Globus pallidus (tissue), 1 donor: ENCODE data around the gene HLCS.

Experiments
- DNase-seq: peaks from one replicate; pipeline ENCODE4 v3.0.0-alpha.2; 2015; ENCODE audit warnings: low spot score

Gene HLCS

GRCh38 chr21:36776981-36777617 is 189.4 kb downstream of the HLCS start:
- peak; percentile 58 for DNase-seq

DNA sequence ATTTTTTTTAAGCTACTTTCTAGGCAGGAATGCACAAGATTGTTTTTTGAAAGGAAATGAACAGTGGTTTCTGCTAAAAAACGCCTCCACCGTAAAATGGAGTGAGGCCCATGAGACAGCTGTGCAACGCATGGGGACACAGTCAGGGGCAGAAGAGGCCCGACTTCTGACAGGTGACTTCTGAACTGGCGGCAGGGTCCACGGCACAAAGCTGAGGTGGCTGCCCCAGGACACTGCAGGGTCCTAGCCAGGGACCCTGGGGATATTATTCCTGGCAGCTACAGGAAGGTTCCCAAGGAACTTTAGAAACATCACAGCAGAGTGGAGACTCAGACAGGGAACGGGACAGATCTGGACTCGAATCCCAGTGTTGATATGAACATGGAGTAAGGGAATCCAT is 192.5 kb downstream of the HLCS start:
- DNase-seq: no peak

DNA sequence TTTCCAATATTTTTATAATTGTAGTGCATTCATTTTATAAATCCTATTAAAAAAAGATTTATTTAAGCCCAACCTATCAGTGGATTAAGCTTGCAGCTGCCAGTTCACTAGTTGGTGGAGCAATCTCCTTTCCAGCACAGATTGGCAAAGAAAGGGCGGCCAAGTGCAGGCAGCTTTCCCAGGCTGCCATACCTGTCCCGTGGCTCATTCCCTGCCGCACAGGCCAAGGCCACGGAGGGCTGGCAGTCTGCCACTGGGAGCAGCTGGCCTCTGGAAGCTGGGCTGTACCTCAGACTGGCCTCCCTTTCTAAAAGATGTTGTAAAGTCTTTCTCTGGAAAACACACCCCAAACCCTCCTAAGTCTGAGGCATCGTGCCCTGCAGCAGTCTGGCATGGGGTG is 193.4 kb downstream of the HLCS start:
- no peak for DNase-seq

DNA sequence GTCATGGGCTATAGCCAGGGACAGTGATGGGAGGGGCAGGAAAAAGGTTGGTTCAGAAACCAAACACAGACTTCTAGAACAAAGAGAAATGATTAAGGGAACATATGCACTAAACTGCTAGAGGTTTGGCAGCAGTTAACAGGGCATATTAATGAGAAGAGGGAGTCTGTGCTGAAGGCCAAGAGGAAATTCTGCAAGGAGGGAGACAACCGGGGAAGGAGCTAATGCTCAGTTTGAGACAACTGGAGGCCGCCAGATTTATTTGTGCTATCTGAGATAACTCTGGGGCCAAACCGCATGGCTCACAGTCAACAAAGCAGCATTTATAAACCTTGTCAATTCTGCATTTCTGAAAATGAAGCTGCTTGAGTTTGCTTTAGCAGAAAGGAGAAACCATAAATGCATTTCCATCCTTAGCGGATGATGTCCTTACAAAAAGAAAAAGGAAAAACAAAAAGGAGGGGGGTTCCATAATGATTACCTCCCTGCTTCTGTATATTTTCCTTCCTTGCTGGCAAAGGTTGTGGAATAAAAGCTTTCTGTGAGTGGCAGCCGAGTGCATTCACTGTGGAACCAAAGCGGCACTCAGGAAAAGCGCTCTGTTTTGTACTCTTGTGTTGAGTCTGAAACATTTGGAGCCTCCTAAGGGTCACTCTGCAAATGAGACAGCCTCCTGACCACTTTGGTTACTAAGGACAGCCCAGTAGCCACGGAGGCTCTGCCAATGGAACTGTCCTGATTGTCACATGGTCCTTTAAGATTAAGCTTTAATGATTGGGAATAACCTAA is 197.2 kb downstream of the HLCS start:
- DNase-seq: peak; percentile 59

DNA sequence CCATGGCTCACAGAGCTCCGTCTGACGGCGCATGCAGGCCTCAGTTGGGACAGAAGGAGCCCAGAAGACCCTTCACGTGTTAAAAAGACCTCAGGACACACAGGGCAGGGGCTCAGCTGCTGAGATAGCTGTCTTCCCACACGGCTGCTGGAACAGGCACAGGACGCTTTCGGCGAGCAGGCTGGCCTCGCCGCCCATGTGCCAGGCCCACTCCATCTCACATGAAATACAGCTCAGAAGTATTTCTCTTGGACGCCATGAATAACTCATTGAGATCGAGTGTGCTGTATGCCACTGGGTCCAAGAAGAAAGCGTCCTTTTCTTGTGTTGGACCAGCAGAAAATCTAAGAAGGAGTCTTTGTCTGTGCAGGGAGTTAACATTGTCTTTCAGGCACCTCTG is 198.0 kb downstream of the HLCS start:
- peak; percentile 73 for DNase-seq

DNA sequence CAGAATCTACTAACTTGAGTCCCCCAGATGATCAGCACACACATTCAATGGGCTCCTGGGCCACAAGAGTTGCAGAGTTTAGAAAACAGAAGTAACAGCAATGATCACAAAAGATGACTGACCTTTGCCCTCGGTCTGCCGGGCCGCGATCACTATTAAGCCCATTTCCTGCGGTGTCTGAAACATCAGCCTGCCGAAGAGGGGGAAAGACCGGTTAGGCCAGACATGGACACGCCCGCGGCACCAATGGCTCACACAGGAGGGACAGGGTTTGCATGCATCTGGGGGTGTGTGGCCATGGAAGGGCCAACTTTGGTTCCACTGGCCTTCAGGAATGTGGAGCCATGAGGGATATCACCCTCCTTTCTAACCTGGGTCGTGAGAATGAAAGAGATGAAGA is 199.4 kb downstream of the HLCS start:
- DNase-seq: no peak

GRCh38 chr21:36766511-36766910 is 200.0 kb downstream of the HLCS start:
- no peak for DNase-seq

DNA sequence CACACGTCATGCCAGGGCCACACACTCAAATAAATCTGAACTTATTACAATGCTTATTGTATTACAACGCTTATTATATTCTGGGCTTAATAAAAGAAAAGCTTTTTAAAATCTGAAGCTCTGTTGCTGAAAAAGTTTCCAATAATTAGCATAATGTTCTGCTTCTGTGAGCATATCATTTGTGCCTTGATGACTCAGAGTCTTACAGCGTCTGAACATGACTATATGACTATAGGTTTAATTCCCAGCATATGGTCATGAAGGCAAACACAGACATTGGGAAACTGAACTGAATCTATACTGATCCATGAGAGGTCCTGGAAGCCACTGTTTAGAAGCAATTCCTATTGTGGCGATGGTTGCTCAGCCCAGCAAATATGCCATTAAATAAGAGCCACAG is 201.2 kb downstream of the HLCS start:
- no peak for DNase-seq

- no peak for DNase-seq
These were observed 203.2 kb downstream of the HLCS start for GRCh38 chr21:36763305-36763704.

DNA sequence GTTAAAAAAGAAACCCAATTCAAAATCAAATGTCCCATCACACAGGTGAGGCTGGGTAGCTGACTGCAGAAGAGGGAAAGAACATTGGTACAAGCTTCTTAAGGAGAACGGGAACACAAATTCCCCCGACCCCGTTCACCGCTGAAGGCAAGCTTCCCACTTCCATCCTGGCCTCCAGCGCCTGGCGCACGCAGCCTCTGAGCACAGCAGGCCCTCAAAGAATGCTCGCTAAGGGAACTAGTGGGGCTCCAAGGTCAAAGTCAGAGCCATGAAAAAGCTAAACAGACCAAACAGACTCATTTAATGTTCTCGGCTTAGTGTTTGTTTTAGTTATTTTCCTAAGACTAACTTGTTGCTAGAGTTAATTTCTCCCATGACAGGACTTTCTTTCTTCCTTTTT is 203.8 kb downstream of the HLCS start:
- DNase-seq: no peak

DNA sequence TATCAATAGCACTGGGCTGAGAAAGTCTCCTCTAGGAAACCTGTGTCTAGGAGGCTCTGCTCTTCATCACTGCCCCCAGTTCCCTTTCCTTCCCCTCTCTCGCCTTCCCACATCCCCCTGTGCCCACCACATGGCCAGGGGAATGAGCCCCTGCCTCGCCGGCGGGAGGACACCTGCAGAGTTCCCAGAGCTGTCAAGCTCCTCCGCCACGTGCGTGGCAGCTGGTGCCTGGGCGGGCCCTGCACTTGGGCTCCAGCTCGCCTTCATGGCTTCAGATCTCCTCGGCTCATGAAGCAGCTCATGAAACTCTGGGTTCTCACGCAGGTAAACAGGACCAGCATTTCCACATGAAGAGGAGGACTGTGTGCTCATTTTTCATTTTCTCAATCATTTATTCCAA is 204.8 kb downstream of the HLCS start:
- DNase-seq: no peak

DNA sequence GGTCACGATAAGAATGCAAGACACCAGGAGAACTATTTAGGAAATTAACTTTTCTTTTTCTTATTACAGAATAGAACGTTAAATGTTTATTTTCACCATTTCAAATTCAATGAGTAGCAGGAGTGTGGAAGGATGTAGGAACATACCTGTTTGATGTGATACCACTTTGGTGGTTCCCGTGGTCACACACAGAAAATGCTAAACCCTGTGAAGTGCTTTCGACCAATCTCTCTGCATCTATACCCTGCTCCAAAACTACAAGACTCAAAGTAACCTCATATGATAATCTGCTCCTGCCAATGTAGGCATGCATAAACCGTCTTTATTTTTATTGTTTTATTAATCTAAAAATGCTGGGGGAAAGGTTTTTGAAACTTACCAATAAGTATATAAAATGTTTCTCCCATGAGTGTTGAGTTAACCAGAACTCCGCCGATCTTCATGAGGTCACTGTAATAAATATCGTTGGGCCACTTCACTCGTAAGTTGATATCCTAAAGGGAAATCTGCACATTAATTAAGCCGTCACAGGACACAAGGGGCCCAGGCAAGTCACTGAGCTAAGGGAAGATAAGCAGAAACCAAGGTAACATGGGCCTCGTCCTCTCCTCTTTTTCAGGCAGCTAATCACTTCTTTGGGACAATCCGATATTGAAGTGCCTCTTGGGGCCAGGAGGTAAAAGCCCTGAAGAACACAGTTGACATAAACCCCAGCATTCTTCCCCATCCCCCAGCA is 207.0 kb downstream of the HLCS start:
- no peak for DNase-seq

- peak; percentile 66 for DNase-seq
These were observed 209.3 kb downstream of the HLCS start for GRCh38 chr21:36757196-36757595.

DNA sequence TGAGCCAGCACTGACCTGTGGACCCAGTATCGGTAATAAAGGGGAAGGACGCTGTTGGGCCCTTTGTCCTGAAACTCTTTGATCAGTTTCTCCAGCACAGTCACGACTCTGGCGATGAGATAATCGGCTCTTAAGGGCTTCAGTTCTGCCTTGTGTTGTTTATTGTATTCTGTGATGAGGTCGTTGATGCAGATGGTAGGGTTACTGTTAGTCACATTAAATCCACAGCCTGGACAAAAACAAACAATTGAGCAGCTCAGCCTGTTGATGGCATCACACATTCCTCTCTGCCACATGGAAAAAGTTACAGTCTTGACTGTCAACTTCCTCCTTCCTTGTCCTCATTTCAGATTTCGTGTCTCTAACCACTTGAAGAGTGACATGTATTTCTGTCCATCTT is 209.9 kb downstream of the HLCS start:
- DNase-seq: peak; percentile 91

- no peak for DNase-seq
These were observed 212.1 kb downstream of the HLCS start for GRCh38 chr21:36754241-36754898.

DNA sequence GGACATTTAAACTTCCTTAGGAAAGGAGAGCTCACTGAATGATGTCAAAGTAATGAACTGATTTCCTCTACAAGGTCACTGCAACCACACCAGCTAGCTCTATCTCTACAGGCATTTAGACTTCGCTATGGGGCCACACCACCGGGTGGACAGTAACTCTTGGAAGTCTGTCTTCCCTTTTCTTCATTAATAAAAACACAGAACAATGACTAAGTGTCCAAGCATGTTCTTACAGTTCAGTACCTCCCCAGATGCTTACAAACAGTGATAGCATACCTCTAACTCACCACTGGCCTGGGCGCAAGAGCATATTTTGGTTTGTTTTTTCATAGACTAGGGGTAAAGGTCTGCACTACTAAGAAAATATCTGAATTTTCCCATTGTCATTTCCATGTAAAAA is 212.9 kb downstream of the HLCS start:
- no peak for DNase-seq

- no peak for DNase-seq
These were observed 215.1 kb downstream of the HLCS start for GRCh38 chr21:36751383-36751782.

- no peak for DNase-seq
These were observed 215.9 kb downstream of the HLCS start for GRCh38 chr21:36750576-36750959.

- no peak for DNase-seq
These were observed 216.4 kb downstream of the HLCS start for GRCh38 chr21:36749935-36750575.

DNA sequence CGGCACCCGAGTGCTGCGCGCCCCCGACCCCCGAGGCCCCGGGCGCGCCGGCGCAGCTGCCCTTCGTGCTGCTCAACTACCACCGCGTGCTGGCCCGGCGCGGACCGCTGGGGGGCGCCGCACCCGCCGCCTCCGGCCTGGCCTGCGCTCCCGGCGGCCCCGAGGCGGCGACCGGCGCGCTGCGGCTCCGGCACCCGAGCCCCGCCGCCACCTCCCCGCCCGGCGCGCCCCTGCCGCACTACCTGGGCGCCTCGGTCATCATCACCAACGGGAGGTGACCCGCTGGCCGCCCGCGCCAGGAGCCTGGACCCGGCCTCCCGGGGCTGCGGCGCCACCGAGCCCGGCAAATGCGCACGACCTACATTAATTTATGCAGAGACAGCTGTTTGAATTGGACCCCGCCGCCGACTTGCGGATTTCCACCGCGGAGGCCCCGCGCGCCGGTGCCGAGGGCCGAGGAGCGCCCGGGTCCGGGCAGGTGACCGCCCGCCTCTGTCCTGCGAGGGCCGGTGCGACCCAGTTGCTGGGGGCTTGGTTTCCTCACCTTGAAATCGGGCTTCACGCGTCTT is 218.6 kb downstream of the HLCS start:
- DNase-seq: peak; percentile 51

DNA sequence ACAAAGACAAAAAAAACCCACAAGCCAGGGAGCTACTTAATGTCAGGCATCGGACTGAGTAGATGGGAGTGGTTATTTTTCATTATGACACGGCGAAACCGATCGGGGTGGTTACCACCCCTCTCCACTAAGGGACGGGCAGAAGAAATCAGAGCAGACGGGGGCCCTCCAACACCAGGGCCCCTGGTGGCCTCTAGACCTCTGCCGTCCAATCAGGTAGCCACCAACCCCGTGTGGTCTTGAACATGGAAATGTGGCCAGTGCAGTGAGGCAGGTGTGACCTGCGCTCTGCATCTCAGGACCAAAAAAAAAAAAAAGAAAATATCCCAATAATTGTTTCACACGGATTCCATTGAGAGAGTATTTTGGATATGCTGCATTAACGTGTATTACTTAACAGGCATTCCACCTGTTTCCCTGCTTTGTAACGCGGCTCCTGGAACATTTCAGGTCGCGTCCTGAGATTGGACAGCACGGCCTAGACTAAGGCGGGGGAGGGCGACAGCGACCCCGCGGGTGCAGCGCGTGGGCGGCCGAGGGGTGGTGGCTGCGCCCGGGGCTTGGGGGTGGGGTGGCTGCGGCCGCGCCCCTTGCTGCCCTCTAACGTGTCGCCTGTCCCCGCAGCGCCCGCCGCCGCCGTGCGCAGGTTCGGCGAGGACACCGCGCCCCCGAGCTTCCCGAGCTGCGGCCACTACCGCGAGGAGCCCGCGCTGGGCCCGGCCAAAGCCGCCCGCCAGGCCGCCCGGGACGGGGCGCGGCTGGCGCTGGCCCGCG is 219.2 kb downstream of the HLCS start:
- no peak for DNase-seq
